Fibroblast of gingiva (primary cell): ENCODE data around the gene PARP12.

Experiments
- DNase-seq: peaks from one replicate; pipeline ENCODE4 v3.0.0-alpha.2; 2011; ENCODE audit warnings: low read depth

The PARP12 gene

GRCh38 chr7:140035400-140036223 lies 27.1 kb downstream of the PARP12 start:
- DNase-seq: peak; percentile 51

GRCh38 chr7:140034421-140034820 lies 28.3 kb downstream of the PARP12 start:
- DNase-seq: no peak

- DNase-seq: peak; percentile 13
These were observed 28.9 kb downstream of the PARP12 start for GRCh38 chr7:140033779-140034363.

GRCh38 chr7:140033036-140033435 lies 29.7 kb downstream of the PARP12 start:
- DNase-seq: no peak

GRCh38 chr7:140031364-140031763 lies 31.4 kb downstream of the PARP12 start:
- peak; percentile 79 for DNase-seq

DNA sequence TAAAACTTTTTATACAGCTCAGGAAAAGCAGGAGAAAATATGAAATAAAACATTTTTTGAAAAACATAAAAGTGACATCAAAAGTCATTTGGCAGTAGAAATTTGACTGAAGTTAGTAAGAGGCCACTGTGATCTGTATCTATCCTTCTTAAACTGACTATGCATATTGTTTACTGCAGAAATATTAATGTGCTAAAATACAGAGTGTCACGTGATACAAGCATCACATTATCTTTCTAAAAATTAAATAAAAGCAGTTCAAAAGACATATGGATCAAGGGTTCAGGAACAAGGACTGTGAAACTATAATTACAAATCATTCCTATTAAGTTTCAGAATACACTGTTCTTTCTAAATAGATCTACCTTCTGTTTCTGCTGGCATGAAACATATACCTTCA lies 33.7 kb downstream of the PARP12 start:
- DNase-seq: no peak

DNA sequence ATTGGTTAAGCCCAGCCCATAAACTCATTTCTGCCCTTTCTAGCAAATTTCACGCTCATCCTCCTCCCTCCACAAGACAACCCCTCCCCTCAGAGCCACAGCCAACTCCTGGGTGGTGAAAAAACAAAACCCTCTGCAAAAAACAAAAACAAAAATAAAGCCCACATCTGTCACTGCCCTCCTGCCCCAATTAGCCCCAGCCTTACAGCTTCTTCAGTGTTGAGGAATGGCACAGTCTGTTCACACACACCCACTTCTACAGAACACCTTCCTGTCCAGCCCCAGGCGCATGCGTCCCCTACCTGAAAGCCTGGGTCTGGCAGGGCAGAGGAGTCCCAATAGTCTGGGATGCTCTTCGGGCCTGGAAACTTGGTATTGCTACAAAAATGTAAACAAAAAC lies 34.4 kb downstream of the PARP12 start:
- DNase-seq: no peak

DNA sequence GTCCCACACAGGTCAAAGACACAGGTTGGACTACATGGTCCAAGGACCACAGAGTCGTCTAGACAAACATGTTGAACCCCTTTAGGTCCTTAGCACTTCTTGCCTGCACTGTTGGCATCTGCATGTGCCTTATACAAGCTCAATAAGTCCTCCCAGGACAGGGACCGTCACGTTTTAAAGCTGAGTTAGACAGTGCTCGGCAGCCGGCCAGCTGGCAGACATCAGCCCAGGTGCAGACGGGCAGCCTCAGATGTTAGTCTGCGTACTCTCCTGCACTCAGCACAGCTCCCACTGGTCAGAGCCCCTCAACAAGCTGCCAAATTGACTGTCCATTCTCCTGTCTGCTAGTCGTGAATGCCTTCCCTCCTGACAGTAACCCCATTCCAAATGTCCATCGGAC lies 34.9 kb downstream of the PARP12 start:
- DNase-seq: no peak

DNA sequence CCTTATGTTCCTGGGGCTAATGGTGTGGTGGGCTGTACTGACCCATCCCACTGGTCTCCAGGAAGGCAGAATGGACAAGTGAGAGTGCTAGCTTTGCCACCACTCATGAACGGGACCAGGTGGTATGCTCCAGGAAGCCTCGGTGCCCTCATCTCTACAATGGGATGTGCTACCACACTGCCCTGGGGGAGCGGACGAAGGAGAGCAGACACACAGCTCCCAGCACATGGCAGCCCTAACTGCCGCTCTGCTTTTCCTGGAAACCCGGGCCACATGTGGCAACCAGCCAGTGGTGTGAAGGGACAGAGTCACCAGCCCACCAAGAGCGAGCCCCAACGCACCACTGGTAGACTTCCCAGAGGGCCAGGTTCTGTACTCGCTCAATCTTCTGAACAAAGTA lies 35.8 kb downstream of the PARP12 start:
- DNase-seq: no peak

- no peak for DNase-seq
These were observed 36.8 kb downstream of the PARP12 start for GRCh38 chr7:140025814-140026433.

DNA sequence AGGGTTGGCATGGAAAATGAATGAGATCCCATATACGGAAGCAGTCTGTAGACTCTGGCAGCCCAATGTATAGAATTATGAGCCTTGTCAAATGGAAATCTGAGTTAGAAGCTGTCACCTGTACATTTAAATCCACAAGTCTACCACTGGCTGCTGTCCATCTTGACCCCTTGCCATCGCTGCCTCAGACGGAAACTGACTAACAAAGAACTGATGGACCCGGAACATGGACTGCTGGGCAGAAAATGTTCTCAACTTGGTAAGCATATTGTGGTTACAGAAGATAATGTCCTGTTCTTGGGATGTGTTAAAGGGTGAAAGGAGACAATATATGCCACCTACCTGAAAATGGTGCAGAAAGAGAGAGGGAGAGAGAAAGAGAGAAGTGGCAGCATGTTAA lies 37.5 kb downstream of the PARP12 start:
- DNase-seq: no peak

DNA sequence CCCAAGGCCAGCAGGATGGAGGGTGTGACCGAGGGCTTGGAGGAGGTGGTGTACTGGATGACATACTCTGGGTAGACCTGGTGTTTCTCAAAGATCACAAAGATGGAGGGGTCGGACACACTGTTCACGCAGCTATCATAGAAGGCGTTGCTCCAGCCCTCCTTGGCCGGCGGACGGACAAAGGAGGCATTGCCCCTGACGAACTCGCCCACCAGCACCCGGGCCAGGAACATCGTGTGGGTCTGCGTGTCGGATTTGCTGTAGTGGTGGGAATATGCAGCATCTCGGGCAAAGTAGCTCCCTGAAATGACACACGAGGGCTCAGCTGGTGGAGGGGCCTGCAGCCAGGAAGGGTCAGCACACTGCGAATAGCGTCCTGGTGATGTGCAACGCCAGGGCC lies 38.2 kb downstream of the PARP12 start:
- no peak for DNase-seq

GRCh38 chr7:140023728-140024127 lies 39.0 kb downstream of the PARP12 start:
- DNase-seq: no peak

GRCh38 chr7:140022582-140023211 lies 40.1 kb downstream of the PARP12 start:
- DNase-seq: peak; percentile 30

DNA sequence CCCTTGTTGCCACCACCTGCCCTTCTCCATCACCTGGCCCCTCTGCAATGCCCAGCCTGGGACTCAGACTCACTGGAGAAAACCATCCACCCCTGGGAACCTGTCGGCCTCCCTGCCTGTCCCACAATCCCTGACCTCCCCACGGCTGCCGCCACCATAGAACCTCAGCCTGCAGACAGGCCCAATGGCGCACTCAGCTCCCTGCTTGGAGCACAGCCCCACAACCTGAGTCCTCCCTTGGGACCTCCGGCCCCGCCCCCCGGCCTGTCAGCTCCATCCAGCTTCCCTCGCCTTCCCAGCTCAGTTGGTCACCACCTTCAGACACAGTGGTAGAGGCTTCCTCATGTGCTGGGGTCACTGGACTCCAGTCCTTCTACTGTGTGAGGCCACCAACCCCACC lies 41.1 kb downstream of the PARP12 start:
- no peak for DNase-seq

DNA sequence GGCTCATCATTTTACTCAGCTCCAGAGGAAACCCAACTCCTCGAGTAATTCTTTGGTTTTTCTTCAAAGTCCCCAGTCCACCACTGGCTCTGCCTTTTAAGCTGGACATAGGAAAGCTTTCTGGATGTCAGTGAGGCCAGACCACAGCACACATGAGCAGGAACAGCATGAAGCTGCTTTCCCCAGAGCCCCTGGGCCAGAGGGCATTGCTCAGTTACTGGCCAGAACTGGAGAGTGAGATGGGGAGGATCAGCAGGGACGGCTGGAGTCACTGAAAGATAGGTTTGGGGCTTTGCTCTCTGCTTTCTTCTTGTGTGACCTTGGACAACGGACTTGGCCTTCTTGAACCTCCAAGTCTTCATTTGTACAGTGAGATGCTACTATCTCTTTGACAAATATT lies 43.1 kb downstream of the PARP12 start:
- no peak for DNase-seq

DNA sequence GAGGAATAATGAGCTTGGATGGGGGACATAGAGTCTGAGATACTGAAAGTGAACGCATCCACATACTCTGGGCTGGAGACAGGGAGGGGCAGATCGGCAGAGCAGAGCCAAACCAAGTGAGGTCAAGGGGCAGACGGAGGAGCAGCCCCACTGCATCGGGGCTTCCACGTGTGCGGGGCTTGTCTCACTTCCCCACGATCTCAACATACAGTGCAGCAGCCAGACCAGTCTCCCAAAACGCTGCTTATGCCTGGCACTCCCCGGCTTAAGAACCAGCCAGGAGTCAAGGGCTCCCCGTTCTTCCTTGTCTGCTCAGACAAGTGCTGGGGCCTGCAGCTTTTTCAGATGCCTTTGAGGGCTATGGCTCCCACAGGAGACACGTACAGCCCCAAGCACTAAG lies 43.6 kb downstream of the PARP12 start:
- DNase-seq: no peak

GRCh38 chr7:140018125-140019043 lies 44.4 kb downstream of the PARP12 start:
- no peak for DNase-seq

GRCh38 chr7:140017543-140017942 lies 45.2 kb downstream of the PARP12 start:
- DNase-seq: no peak

GRCh38 chr7:140017034-140017433 lies 45.7 kb downstream of the PARP12 start:
- no peak for DNase-seq

DNA sequence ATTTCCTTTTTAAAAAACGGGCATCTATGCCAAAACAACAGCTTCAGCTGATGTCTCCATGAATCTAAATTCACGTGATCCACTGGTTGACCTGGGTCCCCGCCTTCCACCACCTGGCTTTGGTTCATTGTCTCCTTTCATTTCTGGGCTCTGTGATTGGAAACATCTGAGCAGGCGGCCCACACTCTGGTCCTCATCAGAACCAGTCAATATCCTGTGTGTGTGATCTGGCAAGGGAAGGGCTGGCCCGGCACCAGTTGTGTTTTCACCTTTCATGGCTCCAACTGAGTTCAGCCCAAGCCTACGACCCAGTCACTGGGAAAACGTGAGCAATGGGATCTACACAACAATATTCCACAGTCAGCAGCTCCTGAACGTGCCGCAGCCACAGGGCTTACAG lies 46.2 kb downstream of the PARP12 start:
- DNase-seq: no peak

DNA sequence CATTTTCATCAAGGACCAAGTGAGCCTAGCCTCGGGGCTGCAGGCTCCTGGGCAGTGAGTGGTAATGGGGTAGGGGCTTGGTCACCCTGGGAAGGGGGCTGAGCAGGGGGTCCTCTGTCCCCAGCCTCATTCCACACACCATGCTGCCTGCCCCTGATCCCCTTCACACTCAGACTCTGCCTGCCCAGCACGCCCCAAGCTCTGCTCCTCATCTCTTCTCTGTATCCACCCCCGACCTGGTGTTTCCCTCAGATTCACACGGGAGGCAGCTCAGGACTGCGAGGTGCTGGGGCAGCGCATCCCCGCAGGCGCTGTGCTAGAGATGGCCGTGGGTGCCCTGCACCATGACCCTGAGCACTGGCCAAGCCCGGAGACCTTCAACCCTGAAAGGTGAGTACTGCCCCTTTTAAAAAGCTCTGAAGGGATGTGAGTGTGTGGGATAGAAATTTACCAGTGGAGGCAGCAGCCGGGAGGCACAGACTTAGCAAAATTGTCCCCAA lies 47.2 kb downstream of the PARP12 start:
- no peak for DNase-seq
